Measurements from ENCODE around the gene LLGL1.

- TF ChIP-seq CTCF (IDR thresholded peaks at IDR 0.05; ENCODE audit: insufficient read depth, low read length, poor library complexity, severe bottlenecking) (no peak), EZH2phosphoT487 (conservative IDR thresholded peaks at IDR 0.05; ENCODE audit: low read length) (no peak)
These were observed 46.2 kb upstream of the LLGL1 start for GRCh38 chr17:18179196-18179595.

All from SU-DHL-6 (cell line).